Measurements from ENCODE around the gene CLDN18.

CLDN18 gene

GRCh38 chr3:138062626-138063025 is 52.7 kb downstream of the CLDN18 start:
- DNase-seq (ENCODE audit: low spot score): peak; percentile 64

- DNase-seq (ENCODE audit: low spot score): no peak
These were observed 53.5 kb downstream of the CLDN18 start for GRCh38 chr3:138063416-138063815.

- DNase-seq (ENCODE audit: low spot score): no peak
These were observed 56.0 kb downstream of the CLDN18 start for GRCh38 chr3:138065949-138066348.

GRCh38 chr3:138066383-138066782 is 56.4 kb downstream of the CLDN18 start:
- DNase-seq (ENCODE audit: low spot score): no peak

GRCh38 chr3:138066972-138067371 is 57.0 kb downstream of the CLDN18 start:
- no peak for DNase-seq (ENCODE audit: low spot score)

- no peak for DNase-seq (ENCODE audit: low spot score)
These were observed 58.1 kb downstream of the CLDN18 start for GRCh38 chr3:138068046-138068445.

GRCh38 chr3:138068579-138069174 is 58.7 kb downstream of the CLDN18 start:
- peak; percentile 93 for DNase-seq (ENCODE audit: low spot score)

- no peak for DNase-seq (ENCODE audit: low spot score)
These were observed 60.0 kb downstream of the CLDN18 start for GRCh38 chr3:138070006-138070405.

GRCh38 chr3:138072796-138073195 is 62.8 kb downstream of the CLDN18 start:
- no peak for DNase-seq (ENCODE audit: low spot score)

- no peak for DNase-seq (ENCODE audit: low spot score)
These were observed 68.1 kb downstream of the CLDN18 start for GRCh38 chr3:138078096-138078495.

- peak; percentile 88 for DNase-seq (ENCODE audit: low spot score)
These were observed 69.0 kb downstream of the CLDN18 start for GRCh38 chr3:138078901-138079344.

- DNase-seq (ENCODE audit: low spot score): no peak
These were observed 69.9 kb downstream of the CLDN18 start for GRCh38 chr3:138079901-138080300.

- peak; percentile 74 for DNase-seq (ENCODE audit: low spot score)
These were observed 71.6 kb downstream of the CLDN18 start for GRCh38 chr3:138081371-138082084.

- DNase-seq (ENCODE audit: low spot score): peak; percentile 85
These were observed 72.4 kb downstream of the CLDN18 start for GRCh38 chr3:138082085-138082991.

GRCh38 chr3:138082992-138083386 is 73.0 kb downstream of the CLDN18 start:
- DNase-seq (ENCODE audit: low spot score): no peak

Measured in AG20443 (cell line).